ENCODE data around the gene GRIN2B. TPM values are rescaled to one million over a fixed set of nuclear protein-coding genes. Genes with fewer than 3 reads are reported as not detected.

Gene GRIN2B
- total and polyA plus RNA-seq, 10 of the 15 experiments (the other 5 are each of a cell fraction or from before 2014, with no cell fraction given), result under 0.01 TPM; not detected in 9

GRCh38 chr12:13978876-13979275 is 2.5 kb downstream of the GRIN2B start:
- RAD21 ChIA-PET (ENCODE audit: unreplicated experiment), result no interaction called here

More at GRCh38 chr12:13978876-13979275, 2.5 kb downstream of the GRIN2B start:
- no peak for DNase-seq (ENCODE audit: low read depth, low spot score)
- Histone ChIP-seq H3K4me3 (no peak overlapping the region), H3K9me3 (replicated peaks; ENCODE audit: control insufficient read depth, insufficient read depth, low read length) (no peaks in the 10 kb centered on the region), H4K20me1 (ENCODE audit: control insufficient read depth, insufficient read depth) (no peaks in the 10 kb centered on the region), H3K27me3 (replicated peaks in 1 of 2; ENCODE audit: control insufficient read depth in 2 of 2, insufficient read depth in 2 of 2, low read length in 1 of 2) (peaks cover 0 to 10% of the 10 kb centered on the region in 2 experiments), H2AFZ (ENCODE audit: control insufficient read depth, low read depth, low read length) (no peak overlapping the region), H3K36me3 (ENCODE audit: control insufficient read depth in 2 of 2, insufficient read depth in 2 of 2, low read length in 1 of 2) (no peaks in the 10 kb centered on the region), H3K9ac (ENCODE audit: control insufficient read depth, insufficient read depth, low read length) (no peak overlapping the region), H3K4me2 (ENCODE audit: control insufficient read depth, insufficient read depth) (no peak overlapping the region), H3K4me1 (ENCODE audit: control insufficient read depth, insufficient read depth, low read length) (no peaks in the 10 kb centered on the region), H3K79me2 (ENCODE audit: control insufficient read depth, insufficient read depth, low read length) (no peaks in the 10 kb centered on the region), H3K27ac (ENCODE audit: control insufficient read depth, insufficient read depth) (no peak overlapping the region)
- POLR2A ChIA-PET, result no interaction called here
- CTCF ChIA-PET, result no interaction called here
- no TSS peak for BruUV-seq (replicated peaks)
- TF ChIP-seq STAT1 (conservative IDR thresholded peaks at IDR 0.05) (no peak), NBN (IDR thresholded peaks at IDR 0.05) (no peak), NFYB (IDR thresholded peaks at IDR 0.05; ENCODE audit: insufficient read depth, low read depth, low read length) (no peak), NR2C1 (IDR thresholded peaks at IDR 0.05) (no peak), SMAD5 (IDR thresholded peaks at IDR 0.05; ENCODE audit: low read depth) (no peak), RELB (IDR thresholded peaks at IDR 0.05; ENCODE audit: low read depth) (no peak), NRF1 (conservative IDR thresholded peaks at IDR 0.05; ENCODE audit: low read depth, low read length) (no peak), RB1 (IDR thresholded peaks at IDR 0.05; ENCODE audit: borderline replicate concordance) (no peak), MTA3 (IDR thresholded peaks at IDR 0.05; ENCODE audit: borderline replicate concordance, low read length) (no peak), CBX3 (IDR thresholded peaks at IDR 0.05; ENCODE audit: borderline replicate concordance, low read depth) (no peak), ETV6 (conservative IDR thresholded peaks at IDR 0.05 in 1 of 2, IDR thresholded peaks at IDR 0.05 in 1 of 2; ENCODE audit: borderline replicate concordance in 1 of 2, low read depth in 1 of 2) (no peak), EZH2 (IDR thresholded peaks at IDR 0.05; ENCODE audit: borderline replicate concordance, control insufficient read depth, low read depth, low read length) (no peak), MXI1 (IDR thresholded peaks at IDR 0.05; ENCODE audit: low read depth, low read length) (no peak), NFXL1 (IDR thresholded peaks at IDR 0.05; ENCODE audit: borderline replicate concordance) (no peak), DPF2 (IDR thresholded peaks at IDR 0.05) (no peak), SRF (IDR thresholded peaks at IDR 0.05; ENCODE audit: low read depth in 2 of 2, low read length in 2 of 2) (no peak)
- TF ChIP-seq, protein P1, sequence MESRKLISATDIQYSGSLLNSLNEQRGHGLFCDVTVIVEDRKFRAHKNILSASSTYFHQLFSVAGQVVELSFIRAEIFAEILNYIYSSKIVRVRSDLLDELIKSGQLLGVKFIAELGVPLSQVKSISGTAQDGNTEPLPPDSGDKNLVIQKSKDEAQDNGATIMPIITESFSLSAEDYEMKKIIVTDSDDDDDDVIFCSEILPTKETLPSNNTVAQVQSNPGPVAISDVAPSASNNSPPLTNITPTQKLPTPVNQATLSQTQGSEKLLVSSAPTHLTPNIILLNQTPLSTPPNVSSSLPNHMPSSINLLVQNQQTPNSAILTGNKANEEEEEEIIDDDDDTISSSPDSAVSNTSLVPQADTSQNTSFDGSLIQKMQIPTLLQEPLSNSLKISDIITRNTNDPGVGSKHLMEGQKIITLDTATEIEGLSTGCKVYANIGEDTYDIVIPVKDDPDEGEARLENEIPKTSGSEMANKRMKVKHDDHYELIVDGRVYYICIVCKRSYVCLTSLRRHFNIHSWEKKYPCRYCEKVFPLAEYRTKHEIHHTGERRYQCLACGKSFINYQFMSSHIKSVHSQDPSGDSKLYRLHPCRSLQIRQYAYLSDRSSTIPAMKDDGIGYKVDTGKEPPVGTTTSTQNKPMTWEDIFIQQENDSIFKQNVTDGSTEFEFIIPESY (IDR thresholded peaks at IDR 0.05), result no peak
- TF ChIP-seq, protein P2, sequence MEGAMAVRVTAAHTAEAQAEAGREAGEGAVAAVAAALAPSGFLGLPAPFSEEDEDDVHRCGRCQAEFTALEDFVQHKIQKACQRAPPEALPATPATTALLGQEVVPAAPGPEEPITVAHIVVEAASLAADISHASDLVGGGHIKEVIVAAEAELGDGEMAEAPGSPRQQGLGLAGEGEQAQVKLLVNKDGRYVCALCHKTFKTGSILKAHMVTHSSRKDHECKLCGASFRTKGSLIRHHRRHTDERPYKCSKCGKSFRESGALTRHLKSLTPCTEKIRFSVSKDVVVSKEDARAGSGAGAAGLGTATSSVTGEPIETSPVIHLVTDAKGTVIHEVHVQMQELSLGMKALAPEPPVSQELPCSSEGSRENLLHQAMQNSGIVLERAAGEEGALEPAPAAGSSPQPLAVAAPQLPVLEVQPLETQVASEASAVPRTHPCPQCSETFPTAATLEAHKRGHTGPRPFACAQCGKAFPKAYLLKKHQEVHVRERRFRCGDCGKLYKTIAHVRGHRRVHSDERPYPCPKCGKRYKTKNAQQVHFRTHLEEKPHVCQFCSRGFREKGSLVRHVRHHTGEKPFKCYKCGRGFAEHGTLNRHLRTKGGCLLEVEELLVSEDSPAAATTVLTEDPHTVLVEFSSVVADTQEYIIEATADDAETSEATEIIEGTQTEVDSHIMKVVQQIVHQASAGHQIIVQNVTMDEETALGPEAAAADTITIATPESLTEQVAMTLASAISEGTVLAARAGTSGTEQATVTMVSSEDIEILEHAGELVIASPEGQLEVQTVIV (IDR thresholded peaks at IDR 0.05; ENCODE audit: borderline replicate concordance, partially characterized antibody), result no peak
- no peak for ATAC-seq
- SMC1A ChIA-PET (ENCODE audit: uncharacterized antibody, unreplicated experiment), result no interaction called here
- intact Hi-C loops (cut with micrococcal nuclease; ENCODE audit: unreplicated experiment) (no loop called here), in situ Hi-C loops (cut with MboI) (loop anchor here (10.0 kb wide), 1 partner anchor 186 kb away; no protein-coding TSS in a partner anchor)
- 43% methylated on average over 4 of the region's 4 CpGs for WGBS (ENCODE audit: insufficient coverage, insufficient replicate concordance, low lambda C conversion rate, missing lambda C conversion rate)
- FAIRE-seq, result no peak
